Upper lobe of left lung (tissue), 6 donors: ENCODE measurements around the gene LIMD2. TPM values are rescaled to one million over a fixed set of nuclear protein-coding genes. Genes with fewer than 3 reads are reported as not detected.

Source experiments
- ATAC-seq, 2 donors: fragments of 200-7000 bp; cut with Tn5 transposase; one replicate each; pipeline ENCODE4 v1.9.1; 2022; ENCODE audit warnings: mild to moderate bottlenecking in 2 of 2, moderate library complexity in 2 of 2; ENCODE audit not compliant: low FRiP score in 2 of 2
- DNase-seq, 2 donors: peaks; one replicate each; pipeline ENCODE4 v3.0.0-alpha.2; 2019 to 2020
- H3K27ac ChIP-seq, 4 donors: fragments of 200-600 bp; sonication (generic); one replicate each; pipeline ENCODE4 v1.5.1; 2016 to 2019
- H3K27me3 ChIP-seq, 4 donors: fragments of 200-600 bp; sonication (generic); one replicate each; pipeline ENCODE4 v1.5.1; 2017 to 2019
- H3K36me3 ChIP-seq, 4 donors: fragments of 200-600 bp; sonication (generic); one replicate each; pipeline ENCODE4 v1.5.1; 2016 to 2019
- H3K4me1 ChIP-seq, 4 donors: fragments of 200-600 bp; sonication (generic); one replicate each; pipeline ENCODE4 v1.5.1; 2018 to 2019
- H3K4me3 ChIP-seq, 4 donors: fragments of 200-600 bp; sonication (generic); one replicate each; pipeline ENCODE4 v1.5.1; 2017 to 2019; ENCODE audit warnings: mild to moderate bottlenecking in 2 of 4, moderate library complexity in 1 of 4
- H3K9me3 ChIP-seq, 4 donors: fragments of 200-600 bp; sonication (generic); one replicate each; pipeline ENCODE4 v1.5.1; 2018 to 2019
- EP300 ChIP-seq, 4 donors: sonication (generic); formaldehyde crosslinking; IDR thresholded peaks; one replicate each; pipeline ENCODE4 v1.5.1; 2017; ENCODE audit warnings: antibody characterized with exemption in 4 of 4, control low read depth in 2 of 4
- POLR2A ChIP-seq, 4 donors: fragments of 450-650 bp; IDR thresholded peaks; one replicate each; pipeline ENCODE4 v1.5.1; 2016 to 2017; ENCODE audit warnings: antibody characterized with exemption in 4 of 4, mild to moderate bottlenecking in 2 of 4
- POLR2AphosphoS5 ChIP-seq, 2 donors: sonication (generic); formaldehyde crosslinking; IDR thresholded peaks; one replicate each; pipeline ENCODE4 v1.5.1; 2017; ENCODE audit warnings: antibody characterized with exemption in 2 of 2
- WGBS, 2 donors: methylation state at CpG; one replicate each; pipeline ENCODE4 v1.1.5; 2017 to 2018; 5-methylcytosine and 5-hydroxymethylcytosine counted together
- total RNA-seq, 6 donors: library from RNA; depleted of rRNA in 4 of 6; stranded (reverse); fragments of >200 nt in 4 of 6; gene quantifications; one replicate each; pipeline versions ENCODE4 v1.1.0 to v1.2.1, GENCODE V29; 2016 to 2021
- TF ChIP-seq, protein P1 (sequence below), 6 experiments: fragments of 450-650 bp in 4 of 6; fragments of 200-600 bp in 2 of 6; sonication (generic) in 2 of 6; IDR thresholded peaks; one replicate each; pipeline ENCODE4 v1.5.1; 2016 to 2019; ENCODE audit warnings: antibody characterized with exemption in 6 of 6
- donor health status: DM: no; HTN: no; CAD: no; lungs with moderate emphysema.
- donor health status: DM: no; HTN: yes; CAD: no; lungs with severe emphysema.

LIMD2 gene
- total RNA-seq, 6 donors from 2014 or later, result 13.2 to 115 (median 21.6) TPM

DNA sequence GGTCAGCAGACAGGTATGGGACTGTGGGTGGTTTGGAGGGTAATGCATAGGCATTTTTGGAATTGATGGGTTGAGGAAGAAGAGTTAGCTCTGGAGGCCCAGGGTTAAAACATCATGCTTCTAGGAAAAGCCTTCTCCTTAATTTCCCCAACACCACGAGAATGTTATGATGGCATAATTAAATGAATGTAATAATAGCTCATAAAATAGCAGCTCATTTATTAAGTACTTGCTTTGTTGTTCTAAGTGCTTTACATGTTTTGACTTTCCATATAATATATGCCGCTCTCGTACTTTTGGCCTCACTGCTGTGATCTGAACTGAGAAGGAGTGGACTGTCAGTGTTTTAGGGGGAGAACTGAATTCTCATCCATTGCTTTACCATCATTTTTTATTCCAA, 14.3 kb downstream of the LIMD2 start:
- Histone ChIP-seq H3K27ac (no peak overlapping the region), H3K27me3 (no peaks in the 10 kb centered on the region), H3K4me1 (peaks cover 16 to 21% (median 16%) of the 10 kb centered on the region in 4 donors), H3K36me3 (peaks cover 27 to 79% (median 60%) of the 10 kb centered on the region in 4 donors), H3K4me3 (no peak overlapping the region), H3K9me3 (no peaks in the 10 kb centered on the region)
- TF ChIP-seq POLR2A (IDR thresholded peaks at IDR 0.05), result no peak
- TF ChIP-seq EP300 (IDR thresholded peaks at IDR 0.05), result no peak
- TF ChIP-seq, protein P1, sequence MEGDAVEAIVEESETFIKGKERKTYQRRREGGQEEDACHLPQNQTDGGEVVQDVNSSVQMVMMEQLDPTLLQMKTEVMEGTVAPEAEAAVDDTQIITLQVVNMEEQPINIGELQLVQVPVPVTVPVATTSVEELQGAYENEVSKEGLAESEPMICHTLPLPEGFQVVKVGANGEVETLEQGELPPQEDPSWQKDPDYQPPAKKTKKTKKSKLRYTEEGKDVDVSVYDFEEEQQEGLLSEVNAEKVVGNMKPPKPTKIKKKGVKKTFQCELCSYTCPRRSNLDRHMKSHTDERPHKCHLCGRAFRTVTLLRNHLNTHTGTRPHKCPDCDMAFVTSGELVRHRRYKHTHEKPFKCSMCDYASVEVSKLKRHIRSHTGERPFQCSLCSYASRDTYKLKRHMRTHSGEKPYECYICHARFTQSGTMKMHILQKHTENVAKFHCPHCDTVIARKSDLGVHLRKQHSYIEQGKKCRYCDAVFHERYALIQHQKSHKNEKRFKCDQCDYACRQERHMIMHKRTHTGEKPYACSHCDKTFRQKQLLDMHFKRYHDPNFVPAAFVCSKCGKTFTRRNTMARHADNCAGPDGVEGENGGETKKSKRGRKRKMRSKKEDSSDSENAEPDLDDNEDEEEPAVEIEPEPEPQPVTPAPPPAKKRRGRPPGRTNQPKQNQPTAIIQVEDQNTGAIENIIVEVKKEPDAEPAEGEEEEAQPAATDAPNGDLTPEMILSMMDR (IDR thresholded peaks at IDR 0.05), result no peak
- TF ChIP-seq POLR2AphosphoS5 (IDR thresholded peaks at IDR 0.05), result no peak
- no peak for DNase-seq
- ATAC-seq, result no peak
- WGBS, 2 donors, result 90 to 91% methylated on average over 3 of the region's 3 CpGs

DNA sequence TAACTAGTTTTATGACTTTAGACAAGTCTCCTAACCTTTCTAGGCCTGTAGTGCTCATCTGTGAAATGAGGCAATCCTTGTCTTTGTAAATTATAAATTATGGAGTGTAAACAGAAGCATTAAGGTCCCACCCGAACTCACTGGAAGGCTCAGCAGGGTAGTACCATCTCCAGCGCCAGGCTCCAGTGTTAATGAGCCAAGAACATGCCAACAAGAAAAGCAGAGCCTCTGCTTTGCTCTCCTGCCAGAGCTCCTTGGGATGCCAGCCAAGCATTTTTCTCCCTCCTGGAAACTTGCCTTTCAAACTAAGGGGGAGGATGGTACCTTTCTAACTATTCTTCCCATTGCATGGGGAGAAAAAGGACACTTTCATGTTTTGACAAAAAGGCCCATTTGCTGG, 14.9 kb downstream of the LIMD2 start:
- Histone ChIP-seq H3K4me1 (peaks cover 21 to 22% (median 21%) of the 10 kb centered on the region in 4 donors), H3K27me3 (no peaks in the 10 kb centered on the region), H3K36me3 (peaks cover 24 to 74% (median 55%) of the 10 kb centered on the region in 4 donors), H3K27ac (peak overlapping the region in 1 of 4 donors; percentile 23), H3K4me3 (no peak overlapping the region), H3K9me3 (no peaks in the 10 kb centered on the region)
- WGBS, 2 donors, result 24 to 43% methylated on average over 2 of the region's 2 CpGs
- no peak for DNase-seq
- ATAC-seq, result no peak
- TF ChIP-seq POLR2AphosphoS5 (IDR thresholded peaks at IDR 0.05) (no peak), EP300 (IDR thresholded peaks at IDR 0.05) (no peak), POLR2A (IDR thresholded peaks at IDR 0.05) (no peak)
- TF ChIP-seq, protein P1 (IDR thresholded peaks at IDR 0.05), result no peak

GRCh38 chr17:63682981-63683380, 16.9 kb downstream of the LIMD2 start:
- TF ChIP-seq POLR2AphosphoS5 (IDR thresholded peaks at IDR 0.05), result no peak
- no peak for TF ChIP-seq POLR2A (IDR thresholded peaks at IDR 0.05)
- TF ChIP-seq EP300 (IDR thresholded peaks at IDR 0.05), result no peak
- TF ChIP-seq, protein P1 (IDR thresholded peaks at IDR 0.05), result no peak
- DNase-seq (no peak), ATAC-seq (no peak)
- Histone ChIP-seq H3K27me3 (no peaks in the 10 kb centered on the region), H3K27ac (no peak overlapping the region), H3K9me3 (no peaks in the 10 kb centered on the region), H3K4me1 (peaks cover 21 to 28% (median 24%) of the 10 kb centered on the region in 4 donors), H3K36me3 (peaks cover 7 to 53% (median 34%) of the 10 kb centered on the region in 4 donors), H3K4me3 (no peak overlapping the region)

DNA sequence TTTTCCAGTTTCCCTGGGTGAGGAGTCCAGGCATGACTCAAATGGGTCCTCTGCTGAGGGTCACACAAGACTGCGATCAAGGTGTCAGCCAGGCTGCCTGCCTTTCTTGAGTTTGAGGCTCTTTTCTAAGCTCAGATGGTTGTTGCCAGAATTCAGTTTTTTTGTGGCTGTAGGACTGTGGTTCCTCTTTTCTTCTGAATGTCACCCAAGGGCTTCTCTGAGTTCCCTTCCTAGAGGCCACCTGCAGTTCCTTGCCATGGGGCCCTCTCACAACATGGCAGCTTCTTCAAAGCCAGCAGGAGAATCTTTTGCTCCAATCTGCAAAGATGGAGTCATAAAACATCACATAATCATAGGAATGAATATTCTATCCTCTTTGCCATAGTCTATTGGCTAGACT, 17.5 kb downstream of the LIMD2 start:
- TF ChIP-seq, protein P1 (IDR thresholded peaks at IDR 0.05), result no peak
- TF ChIP-seq POLR2A (IDR thresholded peaks at IDR 0.05), result no peak
- TF ChIP-seq POLR2AphosphoS5 (IDR thresholded peaks at IDR 0.05), result no peak
- TF ChIP-seq EP300 (IDR thresholded peaks at IDR 0.05), result no peak
- no peak overlapping the region for H3K4me3 ChIP-seq
- peaks cover 22 to 34% (median 25%) of the 10 kb centered on the region in 4 donors for H3K4me1 ChIP-seq
- no peak overlapping the region for H3K27ac ChIP-seq
- 94 to 100% methylated on average over 1 of the region's 1 CpG for WGBS, 2 donors
- no peaks in the 10 kb centered on the region for H3K9me3 ChIP-seq
- H3K36me3 ChIP-seq, result peaks cover 7 to 51% (median 33%) of the 10 kb centered on the region in 4 donors
- H3K27me3 ChIP-seq, result no peaks in the 10 kb centered on the region
- DNase-seq (no peak), ATAC-seq (no peak)

GRCh38 chr17:63681530-63681929, 18.4 kb downstream of the LIMD2 start:
- Histone ChIP-seq H3K27me3 (no peaks in the 10 kb centered on the region), H3K4me3 (no peak overlapping the region), H3K27ac (peak overlapping the region; percentile 15 to 71 (median 38)), H3K4me1 (peaks cover 30 to 41% (median 34%) of the 10 kb centered on the region in 4 donors), H3K36me3 (peaks cover 7 to 46% (median 35%) of the 10 kb centered on the region in 4 donors), H3K9me3 (no peaks in the 10 kb centered on the region)
- TF ChIP-seq POLR2AphosphoS5 (IDR thresholded peaks at IDR 0.05) (peak in 1 of 2 donors; percentile 33), EP300 (IDR thresholded peaks at IDR 0.05) (no peak)
- 59 to 79% methylated on average over 8 of the region's 8 CpGs for WGBS, 2 donors
- ATAC-seq, result peak in 1 of 2 donors; percentile 67
- peak in 1 of 2 donors; percentile 69 for DNase-seq
